IPS-NIHi7 (cell line): ENCODE measurements around the gene SCP2.

ENCODE experiments used
- DNase-seq: peaks from one replicate; pipeline ENCODE4 v3.0.0; 2012; ENCODE audit warnings: mixed read lengths; ENCODE audit errors: extremely low spot score

SCP2 gene

DNA sequence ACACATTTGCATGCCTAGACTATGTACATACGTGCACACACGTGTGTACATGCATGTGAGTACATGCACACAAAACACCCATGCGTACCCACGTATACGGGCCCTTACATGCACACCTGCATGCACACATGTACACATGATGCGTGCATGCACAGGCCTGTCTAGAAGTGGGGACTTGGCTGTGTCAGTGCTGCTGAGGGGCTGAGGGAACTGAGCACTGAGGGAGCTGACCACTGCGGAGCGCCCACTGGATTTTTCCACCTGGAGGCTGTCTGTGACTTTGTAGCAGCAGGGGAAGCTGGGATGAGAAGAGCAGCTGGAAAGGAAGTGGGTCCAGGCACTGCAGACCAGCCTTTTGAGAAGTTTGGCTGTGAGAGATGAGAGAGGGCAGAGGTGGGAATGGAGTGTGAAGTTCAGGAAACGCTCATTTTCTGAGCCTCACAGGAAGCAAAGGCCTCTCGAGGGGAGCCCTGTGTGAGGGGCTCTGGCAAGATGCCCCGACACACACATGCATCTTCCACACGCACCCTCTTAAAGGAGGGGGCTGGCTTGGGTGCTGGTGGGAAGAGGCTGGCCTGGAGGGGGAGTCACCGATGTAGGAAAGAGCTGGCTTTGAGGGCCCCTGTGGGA is 155.9 kb downstream of the SCP2 start:
- DNase-seq: no peak

DNA sequence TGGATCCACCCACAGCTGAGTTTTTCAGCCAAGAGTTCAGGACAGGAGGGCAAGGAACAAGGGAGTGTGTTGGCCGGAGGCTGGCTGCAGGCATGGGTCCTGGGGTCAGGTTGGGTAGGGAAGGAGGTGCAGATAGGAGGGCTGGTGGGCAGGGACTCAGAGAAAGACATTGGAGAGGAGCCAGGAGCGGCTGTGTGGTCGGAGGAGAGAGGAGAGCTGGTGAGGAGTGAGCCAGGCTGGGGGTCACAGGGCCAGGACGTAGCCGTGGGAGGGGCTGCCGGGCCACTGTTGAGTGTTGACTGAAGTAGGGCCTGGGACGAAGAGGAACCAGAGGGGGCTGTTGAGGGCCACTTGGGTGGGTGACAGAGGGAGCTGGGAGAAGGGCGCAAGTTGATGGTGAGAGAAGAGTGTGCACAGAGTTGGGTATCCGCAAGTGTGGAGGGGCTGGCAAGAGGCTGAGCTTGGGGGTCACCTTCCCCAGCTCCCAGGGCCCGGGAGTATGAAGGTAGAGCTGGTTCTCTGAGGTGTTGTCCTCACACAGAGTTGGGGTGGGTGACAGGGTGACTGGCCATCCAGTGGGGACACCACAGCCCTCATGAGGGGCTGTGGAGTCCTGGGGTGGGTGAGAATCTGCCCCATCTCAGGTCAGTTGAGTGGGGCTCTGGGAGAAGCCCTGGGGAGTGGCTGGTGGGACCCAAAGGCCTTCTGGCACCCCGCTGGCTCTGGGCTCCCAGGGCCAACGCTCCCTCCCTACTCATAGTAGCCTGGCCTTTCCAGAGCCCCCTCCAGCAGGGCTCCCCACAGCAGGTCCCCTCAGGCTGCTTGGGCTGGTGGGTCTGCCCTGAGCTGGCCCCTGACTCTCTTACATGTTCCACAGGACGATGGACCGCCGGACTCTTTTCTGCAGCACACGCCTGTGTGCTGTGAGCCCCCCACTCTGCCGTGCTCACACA is 156.8 kb downstream of the SCP2 start:
- no peak for DNase-seq

GRCh38 chr1:53084589-53084971 is 157.5 kb downstream of the SCP2 start:
- no peak for DNase-seq

GRCh38 chr1:53085405-53085804 is 158.3 kb downstream of the SCP2 start:
- no peak for DNase-seq

- no peak for DNase-seq
Observed at GRCh38 chr1:53086491-53087070, 159.5 kb downstream of the SCP2 start.

GRCh38 chr1:53087332-53088285 is 160.5 kb downstream of the SCP2 start:
- peak; percentile 76 for DNase-seq

GRCh38 chr1:53088616-53089300 is 161.7 kb downstream of the SCP2 start:
- DNase-seq: no peak

- no peak for DNase-seq
Observed at GRCh38 chr1:53089478-53090226, 162.6 kb downstream of the SCP2 start.

- DNase-seq: no peak
Observed at GRCh38 chr1:53090227-53091147, 163.4 kb downstream of the SCP2 start.

- no peak for DNase-seq
Observed at GRCh38 chr1:53091841-53092645, 165.0 kb downstream of the SCP2 start.

DNA sequence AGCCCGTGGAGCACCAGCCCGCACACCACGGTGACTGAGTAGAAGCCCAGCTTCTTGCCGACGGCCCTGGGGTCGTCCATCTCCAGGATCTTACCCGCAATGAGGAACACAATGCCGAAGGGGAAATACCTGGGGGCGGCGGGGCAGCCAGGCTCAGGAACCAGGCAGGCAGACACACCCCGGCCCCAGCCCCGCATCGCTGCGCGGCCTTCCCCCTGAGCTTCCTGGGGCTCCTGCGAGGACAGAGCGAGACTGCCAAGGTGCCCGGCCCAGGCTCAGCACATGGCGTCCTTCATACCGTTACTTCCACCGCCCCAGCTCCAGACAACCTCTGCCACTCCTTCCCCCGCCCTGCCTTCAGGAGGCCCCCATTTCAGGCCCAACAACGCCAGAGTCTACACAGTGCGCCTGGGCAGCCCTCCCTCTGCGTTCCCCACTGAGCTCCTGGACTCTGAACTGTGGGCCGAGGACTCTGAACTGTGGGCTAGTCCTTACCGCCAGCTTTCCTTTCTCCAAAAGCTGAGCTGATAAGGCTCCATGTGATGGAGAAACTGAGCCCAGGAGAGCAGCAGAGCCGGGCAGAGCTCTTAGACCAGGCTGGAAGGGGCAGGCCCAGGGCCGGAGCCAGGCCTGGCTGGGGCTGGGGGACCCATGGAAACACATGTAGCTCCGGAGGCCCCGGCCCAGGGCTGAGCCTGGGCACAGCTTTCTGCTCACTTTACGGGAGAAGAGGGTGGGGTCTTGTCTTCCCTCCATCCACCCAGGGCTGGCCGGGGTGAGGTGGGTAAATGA is 165.8 kb downstream of the SCP2 start:
- DNase-seq: no peak

GRCh38 chr1:53093451-53093754 is 166.3 kb downstream of the SCP2 start:
- no peak for DNase-seq

GRCh38 chr1:53093778-53094532 is 166.9 kb downstream of the SCP2 start:
- DNase-seq: no peak

- no peak for DNase-seq
Observed at GRCh38 chr1:53094533-53094919, 167.4 kb downstream of the SCP2 start.
